Astrocyte (in vitro differentiated cells and primary cell): ENCODE data around the gene CT47A1.

Source experiments
- CTCF ChIP-seq: IDR thresholded peaks from 2 replicates; pipeline ENCODE4 v1.5.1; 2011; ENCODE audit warnings: low read depth, mild to moderate bottlenecking, inconsistent platforms, low read length, moderate library complexity; ENCODE audit not compliant: insufficient read depth
- EZH2 ChIP-seq: IDR thresholded peaks from 2 replicates; pipeline ENCODE4 v1.6.1; 2012; ENCODE audit warnings: mild to moderate bottlenecking, low read length, inconsistent platforms; ENCODE audit not compliant: insufficient read depth

- TF ChIP-seq CTCF: no peak
- TF ChIP-seq EZH2: no peak
Observed at GRCh38 chrX:121032531-121032930, 47.0 kb upstream of the CT47A1 start.
